Muscle of leg (tissue), 11 donors: ENCODE data around the gene CCDC14. TPM values are rescaled to one million over a fixed set of nuclear protein-coding genes. Genes with fewer than 3 reads are reported as not detected.
A peak's percentile ranks its signal among the peaks of the same experiment; 100 is the strongest.

Experiments used
- DNase-seq: peaks from one replicate; pipeline ENCODE4 v3.0.0; 2013
- H3K27ac ChIP-seq: one replicate; pipeline ENCODE4 v1.5.1; 2013; ENCODE audit warnings: mild to moderate bottlenecking, low read length, control low read depth
- H3K27me3 ChIP-seq: one replicate; pipeline ENCODE4 v1.6.1; 2013; ENCODE audit warnings: low read length; ENCODE audit not compliant: control insufficient read depth, insufficient read depth
- H3K36me3 ChIP-seq: one replicate; pipeline ENCODE4 v1.6.1; 2013; ENCODE audit warnings: low read length; ENCODE audit not compliant: control insufficient read depth, insufficient read depth
- H3K4me1 ChIP-seq: one replicate; pipeline ENCODE4 v1.6.1; 2013; ENCODE audit warnings: low read length; ENCODE audit not compliant: control insufficient read depth, insufficient read depth
- H3K4me3 ChIP-seq: one replicate; pipeline ENCODE4 v1.5.1; 2013; ENCODE audit warnings: low read length, control low read depth
- H3K9me3 ChIP-seq: replicated peaks from 2 replicates; pipeline ENCODE4 v1.6.1; 2013; ENCODE audit warnings: low read depth, low read length; ENCODE audit not compliant: control insufficient read depth
- WGBS: methylation state at CpG from one replicate; pipeline ENCODE4 v1.1.5; 2013; ENCODE audit warnings: missing lambda C conversion rate; ENCODE audit not compliant: insufficient coverage; 5-methylcytosine and 5-hydroxymethylcytosine counted together
- polyA plus RNA-seq, 8 donors: library from polyadenylated mRNA; unstranded; fragments of 120-200 nt; gene quantifications; one replicate each; pipeline versions ENCODE4 v1.2.1 to v1.2.3, GENCODE V29; 2013; ENCODE audit warnings: inconsistent platforms in 1 of 8, low replicate concordance in 1 of 8; ENCODE audit not compliant: insufficient read length in 8 of 8, insufficient read depth in 1 of 8
- total RNA-seq: library from RNA; stranded (reverse); fragments of 120-200 nt; gene quantifications from one replicate; pipeline ENCODE4 v1.2.4, GENCODE V29; 2013

CCDC14 gene
- total and polyA plus RNA-seq, 9 donors, result 35.0 to 59.1 (median 51.0) TPM

- 1% methylated on average over 22 of the region's 29 CpGs for WGBS
- Histone ChIP-seq H3K27me3 (peaks cover 17% of the 10 kb centered on the region), H3K9me3 (no peaks in the 10 kb centered on the region), H3K36me3 (no peaks in the 10 kb centered on the region), H3K4me1 (peaks cover 10% of the 10 kb centered on the region), H3K27ac (no peak overlapping the region), H3K4me3 (peak overlapping the region; percentile 52)
- DNase-seq, result peak; percentile 22
Observed at GRCh38 chr3:123883701-123884202, 77.3 kb downstream of the CCDC14 start.

GRCh38 chr3:123883111-123883510 lies 77.9 kb downstream of the CCDC14 start:
- H3K27me3 ChIP-seq, result peaks cover 17% of the 10 kb centered on the region
- DNase-seq, result no peak
- H3K4me3 ChIP-seq, result peak overlapping the region; percentile 52
- no peaks in the 10 kb centered on the region for H3K36me3 ChIP-seq
- no peaks in the 10 kb centered on the region for H3K9me3 ChIP-seq
- H3K4me1 ChIP-seq, result peaks cover 10% of the 10 kb centered on the region
- no CpG with 5 or more reads among the region's 4 CpGs for WGBS
- no peak overlapping the region for H3K27ac ChIP-seq

GRCh38 chr3:123881771-123882170 lies 79.3 kb downstream of the CCDC14 start:
- Histone ChIP-seq H3K27me3 (peaks cover 17% of the 10 kb centered on the region), H3K9me3 (no peaks in the 10 kb centered on the region), H3K4me1 (peaks cover 10% of the 10 kb centered on the region), H3K4me3 (no peak overlapping the region), H3K27ac (no peak overlapping the region), H3K36me3 (no peaks in the 10 kb centered on the region)
- no peak for DNase-seq
- WGBS, result 95% methylated on average over 2 of the region's 2 CpGs

- WGBS, result 67% methylated on average over 5 of the region's 6 CpGs
- H3K36me3 ChIP-seq, result no peaks in the 10 kb centered on the region
- no peak overlapping the region for H3K27ac ChIP-seq
- peaks cover 10% of the 10 kb centered on the region for H3K4me1 ChIP-seq
- H3K4me3 ChIP-seq, result no peak overlapping the region
- DNase-seq, result peak; percentile 33
- peaks cover 17% of the 10 kb centered on the region for H3K27me3 ChIP-seq
- no peaks in the 10 kb centered on the region for H3K9me3 ChIP-seq
Observed at GRCh38 chr3:123880998-123881561, 79.9 kb downstream of the CCDC14 start.

- WGBS, result 77% methylated on average over 5 of the region's 7 CpGs
- no peak for DNase-seq
Observed at GRCh38 chr3:123878807-123879206, 82.2 kb downstream of the CCDC14 start.

GRCh38 chr3:123877965-123878364 lies 83.1 kb downstream of the CCDC14 start:
- Histone ChIP-seq H3K4me3 (no peak overlapping the region), H3K36me3 (no peaks in the 10 kb centered on the region), H3K27ac (no peak overlapping the region), H3K27me3 (peaks cover 4% of the 10 kb centered on the region), H3K4me1 (no peaks in the 10 kb centered on the region), H3K9me3 (no peaks in the 10 kb centered on the region)
- DNase-seq, result no peak
- 78% methylated on average over 4 of the region's 4 CpGs for WGBS

More at GRCh38 chr3:123878807-123879206, 82.2 kb downstream of the CCDC14 start:
- Histone ChIP-seq H3K9me3 (no peaks in the 10 kb centered on the region), H3K4me1 (peaks cover 4% of the 10 kb centered on the region), H3K36me3 (no peaks in the 10 kb centered on the region), H3K27me3 (peaks cover 13% of the 10 kb centered on the region), H3K4me3 (no peak overlapping the region), H3K27ac (no peak overlapping the region)

- H3K4me3 ChIP-seq, result no peak overlapping the region
- no peaks in the 10 kb centered on the region for H3K9me3 ChIP-seq
- H3K36me3 ChIP-seq, result no peaks in the 10 kb centered on the region
- H3K4me1 ChIP-seq, result no peaks in the 10 kb centered on the region
- no CpG with 5 or more reads among the region's 4 CpGs for WGBS
- peaks cover under 1% of the 10 kb centered on the region for H3K27me3 ChIP-seq
- no peak for DNase-seq
- H3K27ac ChIP-seq, result no peak overlapping the region
Observed at GRCh38 chr3:123877466-123877865, 83.6 kb downstream of the CCDC14 start.

- no peak for DNase-seq
- no peak overlapping the region for H3K27ac ChIP-seq
- H3K9me3 ChIP-seq, result no peaks in the 10 kb centered on the region
- no peaks in the 10 kb centered on the region for H3K4me1 ChIP-seq
- no peak overlapping the region for H3K4me3 ChIP-seq
- no peaks in the 10 kb centered on the region for H3K27me3 ChIP-seq
- H3K36me3 ChIP-seq, result no peaks in the 10 kb centered on the region
Observed at GRCh38 chr3:123876858-123877257, 84.2 kb downstream of the CCDC14 start.

- Histone ChIP-seq H3K4me1 (no peaks in the 10 kb centered on the region), H3K36me3 (no peaks in the 10 kb centered on the region), H3K27me3 (no peaks in the 10 kb centered on the region), H3K4me3 (no peak overlapping the region), H3K27ac (no peak overlapping the region), H3K9me3 (no peaks in the 10 kb centered on the region)
- no CpG with 5 or more reads among the region's 1 CpG for WGBS
- DNase-seq, result no peak
Observed at GRCh38 chr3:123872621-123873020, 88.4 kb downstream of the CCDC14 start.

- no peaks in the 10 kb centered on the region for H3K27me3 ChIP-seq
- H3K9me3 ChIP-seq, result no peaks in the 10 kb centered on the region
- no peaks in the 10 kb centered on the region for H3K4me1 ChIP-seq
- H3K4me3 ChIP-seq, result no peak overlapping the region
- WGBS, result no CpG with 5 or more reads among the region's 1 CpG
- H3K36me3 ChIP-seq, result no peaks in the 10 kb centered on the region
- no peak overlapping the region for H3K27ac ChIP-seq
- DNase-seq, result no peak
Observed at GRCh38 chr3:123871946-123872345, 89.1 kb downstream of the CCDC14 start.

GRCh38 chr3:123870033-123870432 lies 91.0 kb downstream of the CCDC14 start:
- Histone ChIP-seq H3K4me3 (no peak overlapping the region), H3K36me3 (no peaks in the 10 kb centered on the region), H3K27me3 (no peaks in the 10 kb centered on the region), H3K9me3 (peaks cover 5% of the 10 kb centered on the region), H3K27ac (no peak overlapping the region), H3K4me1 (no peaks in the 10 kb centered on the region)
- DNase-seq, result no peak
- 44% methylated on average over 1 of the region's 1 CpG for WGBS
